ENCODE results near the gene SSH2. TPM values are rescaled to one million over a fixed set of nuclear protein-coding genes. Genes with fewer than 3 reads are reported as not detected.

Gene SSH2
- polyA plus RNA-seq, 1 donor from 2014 or later: 16.6 TPM

DNA sequence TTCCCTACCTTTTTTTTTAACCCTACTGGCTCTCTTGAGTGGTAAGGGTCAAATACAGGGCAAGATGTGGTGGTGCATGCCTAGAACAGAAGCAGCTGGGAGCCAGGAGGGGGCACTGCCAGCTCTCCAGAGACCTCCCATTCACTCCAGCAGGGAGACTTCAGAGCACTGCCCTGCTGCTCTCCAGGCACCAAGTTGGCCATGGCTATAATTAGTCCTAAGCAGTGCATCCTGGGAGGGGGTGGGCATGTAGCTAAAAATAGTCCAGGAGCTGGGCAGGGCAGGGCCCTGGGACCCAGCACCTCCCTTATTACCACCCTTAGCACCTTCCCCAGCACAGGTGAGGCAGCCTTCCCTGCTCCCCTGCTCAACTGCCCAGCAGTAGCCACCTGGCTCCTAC, 310.8 kb downstream of the SSH2 start:
- Histone ChIP-seq H3K36me3 (ENCODE audit: insufficient read depth, low read length) (no peaks in the 10 kb centered on the region), H3K9ac (ENCODE audit: low read length) (no peak overlapping the region), H4K20me1 (ENCODE audit: insufficient read depth) (no peaks in the 10 kb centered on the region), H3K4me3 (ENCODE audit: low read length) (no peak overlapping the region), H2AFZ (ENCODE audit: low read depth, low read length) (no peak overlapping the region), H3F3A (ENCODE audit: insufficient read depth, low read length, poor library complexity, severe bottlenecking) (no peaks in the 10 kb centered on the region), H3K27ac (ENCODE audit: low read length) (no peak overlapping the region), H3K27me3 (ENCODE audit: insufficient read depth, low read depth, low read length) (peaks cover 70% of the 10 kb centered on the region), H3K79me2 (replicated peaks; ENCODE audit: insufficient read depth, low read length) (no peaks in the 10 kb centered on the region), H3K9me3 (ENCODE audit: low read length) (peaks cover 4% of the 10 kb centered on the region), H3K9me2 (ENCODE audit: insufficient read depth, low read length) (no peaks in the 10 kb centered on the region), H3K4me2 (ENCODE audit: low read length) (no peak overlapping the region)
- TF ChIP-seq MXI1 (conservative IDR thresholded peaks at IDR 0.05; ENCODE audit: poor library complexity, severe bottlenecking) (no peak), EP300 (conservative IDR thresholded peaks at IDR 0.05; ENCODE audit: poor library complexity, severe bottlenecking) (no peak), SMC3 (conservative IDR thresholded peaks at IDR 0.05; ENCODE audit: poor library complexity) (no peak), CTCF (IDR thresholded peaks at IDR 0.05; ENCODE audit: poor library complexity, severe bottlenecking) (no peak), POLR2AphosphoS5 (IDR thresholded peaks at IDR 0.05) (no peak), TAF1 (IDR thresholded peaks at IDR 0.05; ENCODE audit: low read depth) (no peak), EZH2 (IDR thresholded peaks at IDR 0.05; ENCODE audit: borderline replicate concordance, insufficient read depth, low read length, poor library complexity, severe bottlenecking) (no peak), RAD21 (conservative IDR thresholded peaks at IDR 0.05) (no peak)
- TF ChIP-seq, protein P1, sequence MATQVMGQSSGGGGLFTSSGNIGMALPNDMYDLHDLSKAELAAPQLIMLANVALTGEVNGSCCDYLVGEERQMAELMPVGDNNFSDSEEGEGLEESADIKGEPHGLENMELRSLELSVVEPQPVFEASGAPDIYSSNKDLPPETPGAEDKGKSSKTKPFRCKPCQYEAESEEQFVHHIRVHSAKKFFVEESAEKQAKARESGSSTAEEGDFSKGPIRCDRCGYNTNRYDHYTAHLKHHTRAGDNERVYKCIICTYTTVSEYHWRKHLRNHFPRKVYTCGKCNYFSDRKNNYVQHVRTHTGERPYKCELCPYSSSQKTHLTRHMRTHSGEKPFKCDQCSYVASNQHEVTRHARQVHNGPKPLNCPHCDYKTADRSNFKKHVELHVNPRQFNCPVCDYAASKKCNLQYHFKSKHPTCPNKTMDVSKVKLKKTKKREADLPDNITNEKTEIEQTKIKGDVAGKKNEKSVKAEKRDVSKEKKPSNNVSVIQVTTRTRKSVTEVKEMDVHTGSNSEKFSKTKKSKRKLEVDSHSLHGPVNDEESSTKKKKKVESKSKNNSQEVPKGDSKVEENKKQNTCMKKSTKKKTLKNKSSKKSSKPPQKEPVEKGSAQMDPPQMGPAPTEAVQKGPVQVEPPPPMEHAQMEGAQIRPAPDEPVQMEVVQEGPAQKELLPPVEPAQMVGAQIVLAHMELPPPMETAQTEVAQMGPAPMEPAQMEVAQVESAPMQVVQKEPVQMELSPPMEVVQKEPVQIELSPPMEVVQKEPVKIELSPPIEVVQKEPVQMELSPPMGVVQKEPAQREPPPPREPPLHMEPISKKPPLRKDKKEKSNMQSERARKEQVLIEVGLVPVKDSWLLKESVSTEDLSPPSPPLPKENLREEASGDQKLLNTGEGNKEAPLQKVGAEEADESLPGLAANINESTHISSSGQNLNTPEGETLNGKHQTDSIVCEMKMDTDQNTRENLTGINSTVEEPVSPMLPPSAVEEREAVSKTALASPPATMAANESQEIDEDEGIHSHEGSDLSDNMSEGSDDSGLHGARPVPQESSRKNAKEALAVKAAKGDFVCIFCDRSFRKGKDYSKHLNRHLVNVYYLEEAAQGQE (IDR thresholded peaks at IDR 0.05; ENCODE audit: borderline replicate concordance): no peak

DNA sequence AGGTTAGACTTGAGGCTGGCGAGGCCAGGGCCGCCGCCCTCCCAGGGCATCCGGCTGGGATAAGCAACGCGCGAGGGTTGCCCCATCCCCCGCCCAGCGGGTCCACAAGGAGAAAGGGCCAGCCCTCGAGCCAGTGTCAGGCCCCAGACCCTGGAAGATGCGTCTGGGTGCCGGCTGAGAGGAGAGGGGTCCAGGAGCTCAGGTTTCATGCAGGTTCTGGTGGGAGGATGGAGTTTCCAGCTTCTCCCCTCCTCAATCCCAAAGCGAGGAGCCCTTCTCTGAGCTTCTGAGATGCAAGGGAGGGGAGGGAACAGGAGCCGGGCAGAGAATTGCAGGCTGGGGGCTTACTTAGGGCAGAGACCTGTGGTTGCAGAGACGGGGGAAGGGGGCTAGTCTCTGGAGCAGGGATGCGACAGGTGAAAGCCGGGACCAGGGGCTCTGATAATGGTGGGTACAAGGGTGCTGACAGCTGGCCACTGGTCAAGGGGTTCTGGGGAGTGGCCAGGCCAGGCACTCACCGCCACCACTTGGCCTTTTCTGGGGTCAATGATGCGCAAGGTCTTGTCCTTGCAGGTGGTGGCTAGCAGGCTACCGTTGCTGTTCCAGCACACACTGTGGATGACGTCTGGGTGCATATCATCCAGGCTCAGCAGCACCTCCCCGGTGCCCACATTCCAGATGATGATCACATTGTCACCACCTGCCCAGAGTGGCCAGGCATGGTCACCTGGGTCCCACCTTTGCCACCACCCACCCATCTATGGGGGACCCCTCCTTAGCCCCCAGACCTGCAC, 311.6 kb downstream of the SSH2 start:
- H3K9me2 ChIP-seq (ENCODE audit: insufficient read depth, low read length): no peaks in the 10 kb centered on the region
- H3K27me3 ChIP-seq (ENCODE audit: insufficient read depth, low read depth, low read length): peaks cover 70% of the 10 kb centered on the region
- TF ChIP-seq TAF1 (IDR thresholded peaks at IDR 0.05; ENCODE audit: low read depth) (no peak), RAD21 (conservative IDR thresholded peaks at IDR 0.05) (no peak), MXI1 (conservative IDR thresholded peaks at IDR 0.05; ENCODE audit: poor library complexity, severe bottlenecking) (no peak), EP300 (conservative IDR thresholded peaks at IDR 0.05; ENCODE audit: poor library complexity, severe bottlenecking) (no peak), CTCF (IDR thresholded peaks at IDR 0.05; ENCODE audit: poor library complexity, severe bottlenecking) (no peak), POLR2AphosphoS5 (IDR thresholded peaks at IDR 0.05) (no peak), SMC3 (conservative IDR thresholded peaks at IDR 0.05; ENCODE audit: poor library complexity) (no peak), EZH2 (IDR thresholded peaks at IDR 0.05; ENCODE audit: borderline replicate concordance, insufficient read depth, low read length, poor library complexity, severe bottlenecking) (no peak)
- TF ChIP-seq, protein P1 (IDR thresholded peaks at IDR 0.05; ENCODE audit: borderline replicate concordance): no peak
- H4K20me1 ChIP-seq (ENCODE audit: insufficient read depth): no peaks in the 10 kb centered on the region
- no peaks in the 10 kb centered on the region for H3F3A ChIP-seq (ENCODE audit: insufficient read depth, low read length, poor library complexity, severe bottlenecking)
- H3K4me2 ChIP-seq (ENCODE audit: low read length): no peak overlapping the region
- peaks cover 4% of the 10 kb centered on the region for H3K9me3 ChIP-seq (ENCODE audit: low read length)
- H3K36me3 ChIP-seq (ENCODE audit: insufficient read depth, low read length): no peaks in the 10 kb centered on the region
- H3K4me3 ChIP-seq (ENCODE audit: low read length): no peak overlapping the region
- H2AFZ ChIP-seq (ENCODE audit: low read depth, low read length): no peak overlapping the region
- no peak overlapping the region for H3K9ac ChIP-seq (ENCODE audit: low read length)
- H3K27ac ChIP-seq (ENCODE audit: low read length): no peak overlapping the region
- no peaks in the 10 kb centered on the region for H3K79me2 ChIP-seq (replicated peaks; ENCODE audit: insufficient read depth, low read length)

Data from neural cell (in vitro differentiated cells).